ENCODE data around the gene CD300LF.

Gene CD300LF

DNA sequence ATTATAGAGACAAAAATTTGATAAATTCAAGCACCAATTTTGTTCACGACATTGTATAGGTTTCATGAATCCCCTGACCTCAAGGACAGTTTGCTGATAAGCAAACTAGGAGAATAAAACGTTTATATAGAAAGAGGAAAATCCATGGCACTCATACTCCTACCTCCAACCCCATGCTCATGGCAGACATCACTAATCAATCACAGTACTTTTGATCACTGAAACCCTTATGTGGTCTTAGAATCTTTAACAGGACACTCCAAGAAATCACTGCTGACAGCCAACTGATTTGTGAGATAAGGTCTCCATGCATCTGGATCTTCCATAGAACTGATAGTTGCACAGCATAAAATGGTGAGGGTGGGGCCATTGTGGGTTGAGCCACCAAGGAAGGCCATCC lies 31.0 kb upstream of the CD300LF start:
- no peaks in the 10 kb centered on the region for H3K27me3 ChIP-seq (ENCODE audit: insufficient read depth, low read depth)
- H2AFZ ChIP-seq (ENCODE audit: low read depth): no peak overlapping the region
- peaks cover 3% of the 10 kb centered on the region for H3K79me2 ChIP-seq (ENCODE audit: insufficient read depth, low read depth)
- no peaks in the 10 kb centered on the region; the same call in 1 of the 2 replicates for H4K20me1 ChIP-seq (ENCODE audit: insufficient read depth)
- H3K4me3 ChIP-seq (IDR thresholded peaks at IDR 0.05; ENCODE audit: insufficient read depth, low read depth, low read length): no peak overlapping the region
- H3K9ac ChIP-seq: no peak overlapping the region
- H3K27ac ChIP-seq: no peak overlapping the region
- no peak overlapping the region; the same call in 1 of the 2 replicates for H3K4me2 ChIP-seq
- TF ChIP-seq, protein P1, sequence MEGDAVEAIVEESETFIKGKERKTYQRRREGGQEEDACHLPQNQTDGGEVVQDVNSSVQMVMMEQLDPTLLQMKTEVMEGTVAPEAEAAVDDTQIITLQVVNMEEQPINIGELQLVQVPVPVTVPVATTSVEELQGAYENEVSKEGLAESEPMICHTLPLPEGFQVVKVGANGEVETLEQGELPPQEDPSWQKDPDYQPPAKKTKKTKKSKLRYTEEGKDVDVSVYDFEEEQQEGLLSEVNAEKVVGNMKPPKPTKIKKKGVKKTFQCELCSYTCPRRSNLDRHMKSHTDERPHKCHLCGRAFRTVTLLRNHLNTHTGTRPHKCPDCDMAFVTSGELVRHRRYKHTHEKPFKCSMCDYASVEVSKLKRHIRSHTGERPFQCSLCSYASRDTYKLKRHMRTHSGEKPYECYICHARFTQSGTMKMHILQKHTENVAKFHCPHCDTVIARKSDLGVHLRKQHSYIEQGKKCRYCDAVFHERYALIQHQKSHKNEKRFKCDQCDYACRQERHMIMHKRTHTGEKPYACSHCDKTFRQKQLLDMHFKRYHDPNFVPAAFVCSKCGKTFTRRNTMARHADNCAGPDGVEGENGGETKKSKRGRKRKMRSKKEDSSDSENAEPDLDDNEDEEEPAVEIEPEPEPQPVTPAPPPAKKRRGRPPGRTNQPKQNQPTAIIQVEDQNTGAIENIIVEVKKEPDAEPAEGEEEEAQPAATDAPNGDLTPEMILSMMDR (conservative IDR thresholded peaks at IDR 0.05; ENCODE audit: low read depth, low read length): no peak
- H3K36me3 ChIP-seq (ENCODE audit: insufficient read depth): no peaks in the 10 kb centered on the region
- H3K4me1 ChIP-seq (ENCODE audit: low read depth, poor library complexity, severe bottlenecking): peaks cover 64% of the 10 kb centered on the region

DNA sequence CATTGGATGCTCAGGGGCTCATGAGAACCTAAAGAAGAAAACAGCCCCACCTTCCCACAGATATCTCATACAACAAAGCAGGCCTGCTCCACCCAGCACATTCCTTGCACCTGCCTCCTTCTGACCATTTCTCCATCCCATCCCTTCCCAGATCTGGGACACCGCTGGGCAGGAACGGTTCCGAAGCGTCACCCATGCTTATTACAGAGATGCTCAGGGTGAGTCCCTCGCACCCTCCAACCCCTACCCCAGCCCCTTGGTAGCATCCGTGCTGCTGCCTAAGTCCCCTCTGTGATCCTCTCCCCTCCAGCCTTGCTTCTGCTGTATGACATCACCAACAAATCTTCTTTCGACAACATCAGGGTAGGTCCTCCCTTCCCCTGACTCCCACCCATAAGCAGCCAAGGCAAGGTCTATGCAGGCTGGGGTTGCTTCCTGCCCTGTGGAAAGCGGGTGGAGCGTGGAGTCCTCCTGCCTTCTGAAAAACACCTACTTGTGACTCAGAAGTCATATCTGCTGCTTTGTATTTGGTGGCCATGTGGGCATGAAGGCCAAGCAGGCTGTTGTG lies 30.3 kb upstream of the CD300LF start:
- H3K9ac ChIP-seq: no peak overlapping the region
- H3K4me2 ChIP-seq: peak overlapping the region; percentile 59; the same call in 1 of the 2 replicates
- H3K79me2 ChIP-seq (ENCODE audit: insufficient read depth, low read depth): no peaks in the 10 kb centered on the region
- TF ChIP-seq, protein P1 (conservative IDR thresholded peaks at IDR 0.05; ENCODE audit: low read depth, low read length): no peak
- H3K4me1 ChIP-seq (ENCODE audit: low read depth, poor library complexity, severe bottlenecking): peaks cover 71% of the 10 kb centered on the region
- no peaks in the 10 kb centered on the region for H3K27me3 ChIP-seq (ENCODE audit: insufficient read depth, low read depth)
- H3K36me3 ChIP-seq (ENCODE audit: insufficient read depth): no peaks in the 10 kb centered on the region
- no peak overlapping the region for H3K4me3 ChIP-seq (IDR thresholded peaks at IDR 0.05; ENCODE audit: insufficient read depth, low read depth, low read length)
- peak overlapping the region; percentile 55; the same call in 1 of the 2 replicates for H3K27ac ChIP-seq
- no peaks in the 10 kb centered on the region for H4K20me1 ChIP-seq (ENCODE audit: insufficient read depth)
- no peak overlapping the region for H2AFZ ChIP-seq (ENCODE audit: low read depth)

DNA sequence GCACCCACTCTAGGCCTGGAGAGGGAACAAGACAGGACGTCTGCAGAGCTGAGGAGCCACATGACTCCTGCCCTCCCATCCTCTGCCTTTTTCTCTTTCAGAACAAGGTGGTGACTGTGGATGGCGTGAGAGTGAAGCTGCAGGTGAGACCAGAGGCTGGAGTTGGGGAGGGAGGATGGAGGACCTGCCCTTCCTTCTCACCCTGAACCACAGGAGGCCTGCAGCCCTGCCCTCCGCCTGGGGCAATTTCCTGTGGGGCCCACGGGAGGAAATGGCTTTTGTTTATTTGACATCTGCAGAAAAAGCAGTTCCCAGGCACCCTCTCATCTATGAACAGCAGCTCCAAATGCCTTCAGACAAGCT lies 29.4 kb upstream of the CD300LF start:
- Histone ChIP-seq H3K4me2 (peak overlapping the region; percentile 59), H3K9ac (peak overlapping the region; percentile 2; the same call in 1 of the 2 replicates), H3K27me3 (ENCODE audit: insufficient read depth, low read depth) (peaks cover 4% of the 10 kb centered on the region; the same call in 1 of the 2 replicates), H3K27ac (peak overlapping the region; percentile 55), H3K4me1 (ENCODE audit: low read depth, poor library complexity, severe bottlenecking) (peaks cover 69% of the 10 kb centered on the region), H2AFZ (ENCODE audit: low read depth) (peak overlapping the region; percentile 59; the same call in 1 of the 2 replicates), H3K79me2 (ENCODE audit: insufficient read depth, low read depth) (no peaks in the 10 kb centered on the region), H3K4me3 (IDR thresholded peaks at IDR 0.05; ENCODE audit: insufficient read depth, low read depth, low read length) (no peak overlapping the region), H4K20me1 (ENCODE audit: insufficient read depth) (no peaks in the 10 kb centered on the region), H3K36me3 (ENCODE audit: insufficient read depth) (no peaks in the 10 kb centered on the region)
- TF ChIP-seq, protein P1 (conservative IDR thresholded peaks at IDR 0.05; ENCODE audit: low read depth, low read length): no peak

DNA sequence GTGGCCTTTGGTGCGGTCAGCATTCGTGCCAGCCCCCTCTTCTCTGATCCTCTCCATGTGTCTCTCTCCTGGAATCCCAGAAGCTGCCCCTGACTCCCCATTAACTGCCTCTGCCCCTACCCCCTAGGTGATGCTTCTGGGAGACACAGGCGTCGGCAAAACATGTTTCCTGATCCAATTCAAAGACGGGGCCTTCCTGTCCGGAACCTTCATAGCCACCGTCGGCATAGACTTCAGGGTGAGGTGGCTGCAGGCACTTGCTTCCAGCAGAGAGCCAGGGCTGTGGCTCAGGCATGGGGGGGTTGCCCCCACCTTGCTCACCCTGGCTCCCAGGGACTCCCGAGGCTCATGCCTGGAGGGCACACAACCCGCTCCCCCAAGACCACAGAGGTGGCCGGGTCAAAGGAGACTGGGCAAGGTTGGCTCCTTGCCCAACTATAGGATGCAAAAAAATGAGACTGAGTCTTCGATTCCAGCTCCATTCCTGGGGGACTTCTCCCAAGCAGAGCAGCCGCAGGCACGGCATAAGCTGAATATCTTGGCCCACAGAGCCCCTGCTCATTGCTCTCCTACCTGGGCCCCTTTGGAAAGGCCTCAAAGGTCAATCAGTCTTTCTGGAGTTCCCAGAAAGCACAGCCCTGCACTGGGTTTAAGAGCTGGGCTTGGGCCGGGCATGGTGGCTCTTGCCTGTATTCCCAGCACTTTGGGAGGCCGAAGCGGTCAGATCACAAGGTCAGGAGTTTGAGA lies 28.1 kb upstream of the CD300LF start:
- no peak overlapping the region; the same call in 1 of the 2 replicates for H3K4me2 ChIP-seq
- no peak overlapping the region for H3K27ac ChIP-seq
- no peak overlapping the region for H3K9ac ChIP-seq
- H2AFZ ChIP-seq (ENCODE audit: low read depth): no peak overlapping the region
- TF ChIP-seq, protein P1 (conservative IDR thresholded peaks at IDR 0.05; ENCODE audit: low read depth, low read length): no peak
- H4K20me1 ChIP-seq (ENCODE audit: insufficient read depth): no peaks in the 10 kb centered on the region
- H3K4me1 ChIP-seq (ENCODE audit: low read depth, poor library complexity, severe bottlenecking): peaks cover 69% of the 10 kb centered on the region
- H3K4me3 ChIP-seq (IDR thresholded peaks at IDR 0.05; ENCODE audit: insufficient read depth, low read depth, low read length): no peak overlapping the region
- H3K27me3 ChIP-seq (ENCODE audit: insufficient read depth, low read depth): peaks cover 9% of the 10 kb centered on the region; the same call in 1 of the 2 replicates
- H3K79me2 ChIP-seq (ENCODE audit: insufficient read depth, low read depth): no peaks in the 10 kb centered on the region
- H3K36me3 ChIP-seq (ENCODE audit: insufficient read depth): no peaks in the 10 kb centered on the region
